Esophagus (tissue), 2 donors: Measurements from ENCODE around the gene NELFE. TPM values are rescaled to one million over a fixed set of nuclear protein-coding genes. Genes with fewer than 3 reads are reported as not detected.
"Not testable (repeated sequence)": the region's sequence is repeated elsewhere in the genome, so short reads cannot be mapped to it uniquely, and the experiment has no call there.

Experiments
- H3K27ac ChIP-seq, 2 donors: one replicate each; pipeline ENCODE4 v1.5.1; 2013; ENCODE audit warnings: low read depth in 2 of 2, mild to moderate bottlenecking in 2 of 2, inconsistent platforms in 1 of 2, low read length in 1 of 2, moderate library complexity in 1 of 2
- H3K27me3 ChIP-seq, 2 donors: one replicate each; pipeline ENCODE4 v1.6.1; 2013; ENCODE audit warnings: low read length in 2 of 2, control low read depth in 1 of 2, mild to moderate bottlenecking in 1 of 2; ENCODE audit not compliant: insufficient read depth in 2 of 2, control insufficient read depth in 1 of 2
- H3K36me3 ChIP-seq, 2 donors: one replicate each; pipeline ENCODE4 v1.6.1; 2013; ENCODE audit warnings: low read length in 1 of 2; ENCODE audit not compliant: control insufficient read depth in 2 of 2, insufficient read depth in 2 of 2
- H3K4me1 ChIP-seq, 2 donors: one replicate each; pipeline ENCODE4 v1.6.1; 2013; ENCODE audit warnings: low read length in 1 of 2; ENCODE audit not compliant: control insufficient read depth in 2 of 2, insufficient read depth in 2 of 2
- H3K4me3 ChIP-seq, 2 donors: one replicate each; pipeline ENCODE4 v1.5.1; 2013; ENCODE audit warnings: low read length in 2 of 2, mild to moderate bottlenecking in 2 of 2, low read depth in 1 of 2, moderate library complexity in 1 of 2
- H3K9me3 ChIP-seq, 2 donors: one replicate each; pipeline ENCODE4 v1.6.1; 2013; ENCODE audit warnings: mild to moderate bottlenecking in 2 of 2, low read depth in 1 of 2, low read length in 1 of 2, moderate library complexity in 1 of 2; ENCODE audit not compliant: control insufficient read depth in 2 of 2, insufficient read depth in 1 of 2
- WGBS, 2 donors: extraction: QIAGEN DNeasy Blood & Tissue Kit; methylation state at CpG; one replicate each; pipeline ENCODE4 v1.1.7; 2013; 5-methylcytosine and 5-hydroxymethylcytosine counted together
- polyA plus RNA-seq, 2 donors: library from polyadenylated mRNA; stranded (reverse); fragments of 200-250 nt; gene quantifications; one replicate each; pipeline ENCODE4 v1.2.3, GENCODE V29; 2013
- donor health status: healthy with polysubstance abuse.
- donor health status: Bipolar disorder and iron deficiency.

NELFE gene
- polyA plus RNA-seq: 10 to 100 TPM; 30.2 to 49.3 TPM

- H3K9me3 ChIP-seq: no peaks in the 10 kb centered on the region
- H3K36me3 ChIP-seq: peaks cover 29 to 40% of the 10 kb centered on the region in 2 donors
- H3K27ac ChIP-seq: peak within 1 kb of the TSS; percentile 75 to 93
- peak within 1 kb of the TSS; percentile 82 to 98 for H3K4me3 ChIP-seq
- H3K27me3 ChIP-seq: no peaks in the 10 kb centered on the region
- 0% methylated on average over 55 to 59 of the region's 59 CpGs for WGBS, 2 donors
- H3K4me1 ChIP-seq: peaks cover 3 to 10% of the 10 kb centered on the region in 2 donors
Measured at GRCh38 chr6:31958741-31959739, at the start of gene NELFE, which contains the start of gene SKIC2. NELFE (minus strand) TSS chr6:31958971; CDS start chr6:31958446, 525 bp downstream. SKIC2 (plus strand) TSS chr6:31959175; CDS start chr6:31959193, 18 bp downstream.

DNA sequence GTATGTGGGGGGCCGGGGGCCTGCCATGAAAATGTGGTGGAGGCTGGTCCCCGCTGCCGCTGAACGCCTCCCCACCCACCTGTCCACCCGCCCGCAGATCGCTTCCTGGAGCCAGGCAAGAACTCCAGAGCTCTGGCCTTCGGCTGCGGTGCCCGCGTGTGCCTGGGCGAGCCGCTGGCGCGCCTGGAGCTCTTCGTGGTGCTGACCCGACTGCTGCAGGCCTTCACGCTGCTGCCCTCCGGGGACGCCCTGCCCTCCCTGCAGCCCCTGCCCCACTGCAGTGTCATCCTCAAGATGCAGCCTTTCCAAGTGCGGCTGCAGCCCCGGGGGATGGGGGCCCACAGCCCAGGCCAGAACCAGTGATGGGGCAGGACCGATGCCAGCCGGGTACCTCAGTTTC, 49.3 kb upstream of the NELFE start:
- H3K36me3 ChIP-seq, H3K4me1 ChIP-seq, H3K27me3 ChIP-seq, H3K4me3 ChIP-seq, H3K27ac ChIP-seq, H3K9me3 ChIP-seq: not testable (repeated sequence)
- WGBS, 2 donors: no CpG with 5 or more reads among the region's 24 CpGs

- H3K4me1 ChIP-seq, H3K27ac ChIP-seq, H3K4me3 ChIP-seq, H3K36me3 ChIP-seq, H3K9me3 ChIP-seq, H3K27me3 ChIP-seq: not testable (repeated sequence)
- 78 to 81% methylated on average over 11 to 12 of the region's 12 CpGs for WGBS, 2 donors
Measured at GRCh38 chr6:32007086-32007485, 48.3 kb upstream of the NELFE start.

- 75 to 76% methylated on average over 8 of the region's 8 CpGs for WGBS, 2 donors
- not testable (repeated sequence) for H3K4me1 ChIP-seq, H3K9me3 ChIP-seq, H3K27me3 ChIP-seq, H3K27ac ChIP-seq, H3K4me3 ChIP-seq, H3K36me3 ChIP-seq
Measured at GRCh38 chr6:32005991-32006529, 47.3 kb upstream of the NELFE start.

DNA sequence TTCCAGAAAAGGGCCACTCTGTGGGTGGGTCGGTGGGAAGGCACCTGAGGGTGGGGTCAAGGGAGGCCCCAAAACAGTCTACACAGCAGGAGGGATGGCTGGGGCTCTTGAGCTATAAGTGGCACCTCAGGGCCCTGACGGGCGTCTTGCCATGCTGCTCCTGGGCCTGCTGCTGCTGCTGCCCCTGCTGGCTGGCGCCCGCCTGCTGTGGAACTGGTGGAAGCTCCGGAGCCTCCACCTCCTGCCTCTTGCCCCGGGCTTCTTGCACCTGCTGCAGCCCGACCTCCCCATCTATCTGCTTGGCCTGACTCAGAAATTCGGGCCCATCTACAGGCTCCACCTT, 46.7 kb upstream of the NELFE start:
- not testable (repeated sequence) for H3K4me1 ChIP-seq, H3K4me3 ChIP-seq, H3K27ac ChIP-seq, H3K9me3 ChIP-seq, H3K36me3 ChIP-seq, H3K27me3 ChIP-seq
- 77 to 84% methylated on average over 8 to 9 of the region's 9 CpGs for WGBS, 2 donors

- H3K4me3 ChIP-seq, H3K9me3 ChIP-seq, H3K27me3 ChIP-seq, H3K27ac ChIP-seq, H3K4me1 ChIP-seq, H3K36me3 ChIP-seq: not testable (repeated sequence)
- 60 to 62% methylated on average over 9 of the region's 13 CpGs for WGBS, 2 donors
Measured at GRCh38 chr6:32004864-32005537, 46.2 kb upstream of the NELFE start.

DNA sequence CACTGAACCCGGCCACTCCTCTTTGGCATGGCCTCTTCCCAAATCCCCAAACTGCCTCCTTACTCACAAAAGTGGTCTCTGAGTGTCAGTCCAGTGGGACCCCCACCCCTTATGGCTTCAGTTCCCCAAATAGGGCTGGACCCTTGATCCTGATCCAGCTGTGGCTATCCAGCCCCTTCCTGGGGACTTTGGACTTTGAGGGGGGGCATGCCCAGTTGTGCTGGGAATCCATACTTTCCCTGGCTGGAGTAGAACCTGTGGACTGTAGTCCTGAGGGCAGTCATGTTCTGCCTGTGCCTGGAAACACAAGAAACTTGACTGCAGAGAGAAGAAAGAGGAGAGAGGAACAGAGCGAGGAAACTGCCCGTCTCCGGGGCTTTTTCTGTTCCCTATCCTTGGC, 45.6 kb upstream of the NELFE start:
- H3K36me3 ChIP-seq, H3K4me3 ChIP-seq, H3K4me1 ChIP-seq, H3K27ac ChIP-seq, H3K9me3 ChIP-seq, H3K27me3 ChIP-seq: not testable (repeated sequence)
- WGBS, 2 donors: 81 to 90% methylated on average over 3 to 4 of the region's 4 CpGs

- not testable (repeated sequence) for H3K27ac ChIP-seq, H3K36me3 ChIP-seq, H3K4me3 ChIP-seq, H3K27me3 ChIP-seq, H3K9me3 ChIP-seq, H3K4me1 ChIP-seq
- no CpG with 5 or more reads among the region's 7 CpGs for WGBS, 2 donors
Measured at GRCh38 chr6:32003301-32003700, 44.5 kb upstream of the NELFE start.

GRCh38 chr6:32002546-32003268, 43.9 kb upstream of the NELFE start:
- not testable (repeated sequence) for H3K9me3 ChIP-seq, H3K27ac ChIP-seq, H3K27me3 ChIP-seq, H3K4me1 ChIP-seq, H3K4me3 ChIP-seq, H3K36me3 ChIP-seq
- no CpG with 5 or more reads among the region's 15 CpGs for WGBS, 2 donors
